GM18861 (cell line): ENCODE results near the gene DYNLT4.
"Not testable (repeated sequence)": the region's sequence is repeated elsewhere in the genome, so short reads cannot be mapped to it uniquely, and the experiment has no call there.

Source experiments
- ATAC-seq: cut with Tn5 transposase; IDR thresholded peaks from one replicate; pipeline ENCODE4 v1.9.1; 2021; ENCODE audit not compliant: unreplicated experiment

Gene DYNLT4

GRCh38 chr1:44829506-44830384, 22.6 kb upstream of the DYNLT4 start:
- ATAC-seq = no peak

DNA sequence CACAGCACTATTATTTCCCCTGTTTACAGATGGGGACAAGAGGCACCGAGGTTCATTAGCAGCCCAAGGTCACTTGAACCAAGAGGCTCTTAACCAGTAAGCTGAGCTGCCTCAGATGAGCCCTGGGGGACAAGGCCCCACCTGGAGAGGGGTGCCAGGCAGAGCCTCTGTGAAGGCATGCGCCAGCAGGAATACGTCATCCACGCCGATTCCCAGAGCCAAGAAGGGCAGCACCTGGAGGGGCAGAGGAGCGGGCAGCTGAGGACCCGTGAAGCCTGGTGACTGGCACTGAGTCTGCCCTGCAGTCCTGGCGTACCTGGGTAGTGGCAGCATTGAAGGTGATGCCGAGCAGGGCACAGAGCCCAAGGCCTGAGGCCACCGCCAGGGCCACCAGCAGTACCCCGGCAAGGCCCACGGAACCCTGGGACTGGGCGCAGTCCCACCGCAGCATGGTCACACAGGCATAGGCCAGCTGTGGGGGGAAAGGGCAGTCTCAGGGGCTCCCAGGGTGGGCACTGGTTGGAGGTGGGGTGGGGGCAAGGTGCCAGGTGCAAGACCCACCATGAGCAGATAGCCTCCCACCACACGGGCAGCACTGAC, 21.8 kb upstream of the DYNLT4 start:
- ATAC-seq = no peak

DNA sequence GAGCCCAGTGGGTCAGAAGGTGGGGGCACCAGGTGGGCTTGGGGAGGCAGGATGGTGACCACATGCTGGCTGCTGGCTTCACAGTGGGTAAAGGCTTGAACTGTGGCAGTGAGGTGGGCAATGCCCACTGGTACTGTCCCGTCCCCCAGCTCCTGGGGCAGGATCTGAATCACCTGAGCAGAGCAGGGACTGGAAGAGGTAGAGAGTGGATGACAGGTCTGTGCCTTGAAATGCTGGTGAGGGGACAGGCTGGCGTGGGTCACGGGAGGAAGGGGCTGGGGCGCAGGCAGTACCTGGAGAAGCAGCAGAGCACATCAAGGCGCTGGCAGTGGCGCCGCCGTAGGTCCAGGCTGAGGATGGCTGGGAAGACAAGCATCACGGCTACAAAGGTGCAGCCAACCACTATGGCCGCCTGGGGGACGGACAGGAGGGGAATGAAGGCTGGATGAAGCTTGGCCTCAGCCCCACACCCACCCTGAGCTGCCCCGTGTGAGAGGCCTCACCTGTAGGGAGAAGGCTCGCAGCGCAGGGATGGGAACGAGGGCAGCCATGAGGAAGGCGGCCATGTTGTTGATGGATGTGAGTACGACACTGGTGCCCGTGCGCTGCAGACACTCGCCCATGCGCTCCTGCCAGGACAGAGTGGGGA, 21.0 kb upstream of the DYNLT4 start:
- no peak for ATAC-seq

- no peak for ATAC-seq
These were observed 20.2 kb upstream of the DYNLT4 start for GRCh38 chr1:44827197-44828002.

- no peak for ATAC-seq
These were observed 19.4 kb upstream of the DYNLT4 start for GRCh38 chr1:44826375-44827196.

GRCh38 chr1:44824392-44824791, 17.2 kb upstream of the DYNLT4 start:
- ATAC-seq = not testable (repeated sequence)

DNA sequence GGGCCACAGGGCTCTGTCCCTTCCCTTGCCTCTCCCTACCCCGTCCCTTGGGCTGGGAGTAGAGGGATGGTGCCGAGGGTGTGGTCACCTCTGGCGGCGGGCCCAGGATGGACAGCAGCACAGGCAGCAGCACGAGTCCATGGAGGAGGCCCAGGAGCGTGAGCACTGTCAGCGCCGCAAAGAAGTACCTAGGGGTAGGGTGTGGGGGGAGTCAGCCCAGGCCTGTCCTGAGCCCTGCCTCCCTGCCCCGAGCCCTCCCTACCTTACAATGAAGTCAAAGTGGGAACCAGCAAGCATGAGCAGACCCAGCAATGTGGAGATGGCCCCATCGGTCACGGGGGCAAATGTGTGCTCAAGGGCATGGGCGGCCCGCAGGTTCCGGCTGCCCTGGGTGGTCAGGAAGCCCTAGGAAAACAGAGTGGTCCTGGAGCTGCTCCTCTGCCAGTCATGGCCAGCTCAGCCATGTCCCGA, 15.9 kb upstream of the DYNLT4 start:
- ATAC-seq = no peak

GRCh38 chr1:44822131-44822701, 15.1 kb upstream of the DYNLT4 start:
- ATAC-seq = no peak

- no peak for ATAC-seq
These were observed 14.1 kb upstream of the DYNLT4 start for GRCh38 chr1:44821240-44821715.

DNA sequence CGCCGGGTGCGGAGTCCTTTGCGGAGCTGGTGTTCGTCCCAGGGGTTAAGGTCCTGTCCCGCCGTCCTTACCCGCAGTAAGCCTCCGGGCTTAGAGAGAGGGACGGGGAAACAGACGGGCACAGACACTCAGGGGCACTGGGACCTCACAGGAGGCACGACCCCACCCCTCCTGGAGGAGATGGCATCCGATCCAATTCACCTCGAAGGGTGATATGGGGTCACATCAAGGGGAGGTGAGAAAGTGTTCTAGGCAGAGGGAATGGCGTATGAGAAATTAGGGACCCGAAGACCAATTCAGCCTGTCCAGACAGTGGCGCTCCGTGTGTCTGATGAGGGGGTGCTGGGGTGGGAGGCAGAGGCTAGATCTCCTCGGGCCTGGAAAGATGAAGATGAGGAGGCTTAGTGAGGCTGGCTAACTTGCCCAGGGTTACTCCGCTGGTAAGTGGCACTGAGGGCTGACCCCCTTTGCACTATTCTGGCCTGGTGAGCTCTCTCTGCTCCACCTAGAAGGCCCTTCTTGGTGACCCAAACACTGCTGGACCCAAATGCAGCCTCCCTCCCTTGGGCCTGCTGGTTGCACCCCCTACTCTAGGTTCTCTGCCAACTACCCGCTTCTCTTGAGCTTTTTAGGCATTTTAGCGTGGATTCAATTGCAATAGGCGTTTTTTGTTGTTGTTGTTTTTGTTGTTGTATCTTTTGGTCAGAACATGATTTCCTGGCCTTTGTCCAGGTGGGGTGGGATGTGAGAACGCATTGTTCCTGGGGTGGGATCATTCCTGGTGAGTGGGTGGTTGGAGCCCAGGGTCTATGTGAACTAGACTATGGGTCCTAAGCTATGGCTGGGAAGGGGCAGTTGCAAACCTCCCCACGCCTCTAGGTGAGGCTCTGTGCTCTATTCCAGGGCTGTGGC, 13.4 kb upstream of the DYNLT4 start:
- no peak for ATAC-seq

DNA sequence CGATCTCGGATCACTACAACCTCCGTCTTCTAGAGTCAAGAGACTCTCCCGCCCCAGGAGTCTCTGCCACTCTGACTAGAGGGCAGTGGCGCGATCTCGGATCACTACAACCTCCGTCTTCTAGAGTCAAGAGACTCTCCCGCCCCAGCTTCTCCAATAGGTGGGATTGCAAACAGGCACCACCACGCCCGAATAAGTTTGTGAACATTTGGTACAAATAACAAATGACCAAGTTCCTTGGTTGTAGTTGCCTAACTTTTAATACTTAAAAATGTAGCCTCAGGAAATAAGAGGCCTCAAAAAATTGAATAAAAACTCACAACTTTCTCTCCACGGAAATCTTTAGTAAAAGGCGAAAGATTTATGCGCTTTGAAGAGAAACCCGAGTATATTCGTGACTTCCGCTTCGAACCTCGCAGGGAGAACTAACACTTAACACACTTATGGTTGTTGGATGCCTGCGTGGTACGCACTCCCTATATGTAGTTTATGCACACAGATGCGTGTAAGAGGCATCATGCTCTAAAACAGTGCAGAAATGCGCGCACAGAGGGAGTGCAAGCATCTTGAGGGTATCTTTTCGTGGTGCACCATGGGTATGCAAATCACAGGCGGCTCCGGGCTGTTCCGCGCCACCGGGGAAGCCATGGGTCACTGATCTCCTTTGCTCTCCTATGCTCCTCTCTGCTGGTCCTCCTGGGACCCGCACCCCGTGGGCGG, 12.6 kb upstream of the DYNLT4 start:
- peak; percentile 72 for ATAC-seq

DNA sequence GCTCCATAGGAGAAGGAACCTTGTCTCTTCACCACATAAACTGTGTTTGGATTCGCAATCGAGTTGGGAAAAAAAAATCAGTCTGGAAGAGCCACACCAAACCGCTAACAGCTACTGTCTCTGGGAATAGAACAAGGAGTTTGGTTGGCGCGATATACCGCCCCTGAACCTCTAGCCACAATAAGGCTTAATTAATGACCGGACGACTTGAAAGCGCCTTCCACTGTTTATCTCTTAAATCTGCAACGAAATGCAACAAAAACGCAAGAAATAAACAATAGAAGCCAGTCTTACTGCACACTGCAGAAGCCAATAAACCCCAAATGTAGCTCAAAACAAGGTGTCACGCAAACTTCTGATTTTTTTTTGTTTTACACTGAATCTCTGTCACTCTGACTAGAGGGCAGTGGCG, 12.1 kb upstream of the DYNLT4 start:
- no peak for ATAC-seq

GRCh38 chr1:44817771-44818495, 10.8 kb upstream of the DYNLT4 start:
- ATAC-seq = no peak

- ATAC-seq = no peak
These were observed 10.2 kb upstream of the DYNLT4 start for GRCh38 chr1:44817307-44817706.

- not testable (repeated sequence) for ATAC-seq
These were observed 8.8 kb upstream of the DYNLT4 start for GRCh38 chr1:44815926-44816325.

DNA sequence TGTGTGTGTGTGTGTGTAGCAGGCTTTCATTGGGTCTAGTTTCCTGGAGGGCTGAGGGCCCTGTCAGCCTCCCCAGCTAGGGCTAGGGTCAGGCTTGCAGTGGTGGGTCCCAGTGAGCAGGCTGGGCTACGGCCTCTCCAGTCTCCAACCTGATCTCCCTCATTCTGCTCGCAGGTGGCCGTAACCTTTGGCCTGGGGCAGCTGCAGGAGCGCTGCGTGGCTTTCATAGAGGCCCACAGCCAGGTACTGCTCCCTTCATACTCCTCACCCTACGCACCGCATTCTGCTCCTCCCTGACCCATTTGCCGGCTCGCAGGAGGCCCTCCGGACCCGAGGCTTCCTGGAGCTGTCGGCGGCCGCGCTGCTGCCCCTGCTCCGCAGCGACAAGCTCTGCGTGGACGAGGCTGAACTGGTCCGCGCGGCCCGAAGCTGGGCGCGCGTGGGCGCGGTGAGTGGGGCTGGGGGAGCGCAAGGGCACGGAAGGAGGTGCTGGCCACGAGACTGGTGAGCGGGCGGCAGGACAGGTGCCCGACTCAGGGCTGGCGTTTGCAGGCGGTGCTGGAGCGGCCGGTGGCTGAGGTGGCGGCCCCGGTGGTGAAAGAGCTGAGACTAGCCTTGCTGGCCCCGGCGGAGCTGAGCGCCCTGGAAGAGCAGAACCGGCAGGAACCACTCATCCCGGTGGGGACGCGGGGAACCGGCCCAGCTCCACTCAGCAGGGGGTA, 5.8 kb upstream of the DYNLT4 start:
- no peak for ATAC-seq

DNA sequence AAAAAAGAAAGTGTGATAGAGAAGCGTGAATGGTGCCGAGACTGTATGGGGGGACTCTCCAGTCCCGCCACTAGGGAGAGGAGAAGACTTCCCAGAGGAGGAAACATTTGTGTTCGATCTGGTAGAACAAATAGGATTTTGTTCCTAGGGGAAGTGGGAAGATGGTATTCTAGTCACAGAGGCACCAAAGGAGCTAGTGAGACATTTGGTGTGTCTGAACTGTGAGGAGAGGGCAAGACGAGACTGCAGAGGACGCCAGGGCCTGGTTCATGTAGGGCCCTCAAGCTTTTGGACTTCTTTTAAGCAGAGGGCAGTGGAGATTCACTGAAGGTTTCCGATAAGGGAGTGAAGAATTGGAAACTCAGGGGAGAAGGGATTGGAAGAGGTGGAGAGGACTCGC, 4.1 kb upstream of the DYNLT4 start:
- no peak for ATAC-seq
